SU-DHL-6 (cell line): ENCODE data around the gene PCDHGC5.

ENCODE experiments used
- H2AFZ ChIP-seq: fragments of 200-600 bp; sonication (generic); 2 replicates; pipeline ENCODE4 v1.6.1; 2014; ENCODE audit warnings: low read depth, mild to moderate bottlenecking, moderate library complexity, mixed read lengths, antibody characterized with exemption, low read length; ENCODE audit not compliant: severe bottlenecking
- H3F3A ChIP-seq: fragments of 200-600 bp; shearing (Covaris generic); 2 replicates; pipeline ENCODE4 v1.6.0; 2016; ENCODE audit warnings: antibody characterized with exemption, mild to moderate bottlenecking; ENCODE audit not compliant: insufficient read depth
- H3K27ac ChIP-seq: fragments of 200-600 bp; sonication (generic); 2 replicates; pipeline ENCODE4 v1.5.1; 2016; ENCODE audit warnings: low read depth, mild to moderate bottlenecking, low read length, moderate library complexity, mixed read lengths
- H3K27me3 ChIP-seq: fragments of 200-600 bp; sonication (generic), shearing (Covaris generic); 2 replicates; pipeline ENCODE4 v1.6.0; 2014; ENCODE audit warnings: mild to moderate bottlenecking, low read length
- H3K36me3 ChIP-seq: fragments of 200-600 bp; sonication (generic); 2 replicates; pipeline ENCODE4 v1.6.1; 2014; ENCODE audit warnings: mild to moderate bottlenecking, low read length, mixed read lengths
- H3K4me2 ChIP-seq: fragments of 300-600, 200-600 bp; shearing (Covaris generic), sonication (generic); 2 replicates; pipeline ENCODE4 v1.6.0; 2014; ENCODE audit warnings: low read length, low read depth, mild to moderate bottlenecking; ENCODE audit not compliant: poor library complexity, severe bottlenecking
- H3K4me3 ChIP-seq: fragments of 200-600 bp; sonication (generic); 2 replicates; pipeline ENCODE4 v1.5.1; 2014; ENCODE audit warnings: antibody characterized with exemption, low read length, mild to moderate bottlenecking, mixed read lengths; ENCODE audit not compliant: insufficient read depth, poor library complexity, severe bottlenecking
- H3K79me2 ChIP-seq: fragments of 200-600 bp; sonication (generic); 2 replicates; pipeline ENCODE4 v1.6.1; 2014; ENCODE audit warnings: mild to moderate bottlenecking, low read length, moderate library complexity; ENCODE audit not compliant: insufficient read depth
- H3K9ac ChIP-seq: fragments of 200-600 bp; sonication (generic); 2 replicates; pipeline ENCODE4 v1.7.0; 2014; ENCODE audit warnings: mild to moderate bottlenecking, low read length
- H3K9me2 ChIP-seq: fragments of 200-600 bp; sonication (generic); replicated peaks from 2 replicates; pipeline ENCODE4 v1.6.1; 2014; ENCODE audit warnings: low read length; ENCODE audit not compliant: insufficient read depth
- H3K9me3 ChIP-seq: fragments of 200-600 bp; sonication (generic); 2 replicates; pipeline ENCODE4 v1.6.1; 2014; ENCODE audit warnings: low read length, mixed read lengths; ENCODE audit not compliant: insufficient read depth
- H4K20me1 ChIP-seq: fragments of 200-600 bp; sonication (generic); 2 replicates; pipeline ENCODE4 v1.6.1; 2014; ENCODE audit warnings: low read depth, mild to moderate bottlenecking, antibody characterized with exemption, low read length, moderate library complexity, mixed read lengths
- EZH2phosphoT487 ChIP-seq: fragments of 200-600 bp; sonication (generic), shearing (Covaris generic); conservative IDR thresholded peaks from 2 replicates; pipeline ENCODE4 v1.6.1; 2018; ENCODE audit warnings: mild to moderate bottlenecking, antibody characterized with exemption, low read length, moderate library complexity, mixed read lengths
- TF ChIP-seq, protein P1 (sequence below): fragments of 200-600 bp; sonication (generic); IDR thresholded peaks from one replicate; pipeline ENCODE4 v1.5.1; 2017; ENCODE audit warnings: antibody characterized with exemption, mild to moderate bottlenecking, low read length, moderate library complexity; ENCODE audit not compliant: insufficient read depth, poor library complexity, severe bottlenecking

The PCDHGC5 gene

DNA sequence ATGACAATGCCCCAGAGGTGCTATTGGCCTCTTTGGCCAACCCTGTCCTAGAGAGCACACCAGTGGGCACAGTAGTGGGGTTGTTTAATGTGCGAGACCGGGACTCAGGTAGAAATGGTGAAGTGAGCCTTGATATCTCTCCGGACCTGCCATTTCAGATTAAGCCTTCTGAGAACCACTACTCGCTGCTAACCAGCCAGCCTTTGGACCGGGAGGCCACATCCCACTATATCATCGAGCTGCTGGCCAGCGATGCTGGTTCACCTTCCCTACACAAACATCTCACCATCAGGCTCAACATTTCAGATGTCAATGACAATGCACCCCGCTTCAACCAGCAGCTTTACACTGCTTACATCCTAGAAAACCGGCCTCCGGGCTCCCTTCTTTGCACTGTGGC is 1.4 kb downstream of the PCDHGC5 start:
- Histone ChIP-seq H3F3A (peaks cover 6% of the 10 kb centered on the region; the same call in 1 of the 2 replicates), H3K36me3 (no peaks in the 10 kb centered on the region), H2AFZ (no peak overlapping the region), H3K9me2 (no peaks in the 10 kb centered on the region), H4K20me1 (no peaks in the 10 kb centered on the region), H3K9ac (no peak overlapping the region), H3K4me2 (no peak overlapping the region), H3K27me3 (no peaks in the 10 kb centered on the region), H3K79me2 (peaks cover 32% of the 10 kb centered on the region; the same call in 1 of the 2 replicates), H3K27ac (no peak overlapping the region), H3K4me3 (no peak overlapping the region), H3K9me3 (no peaks in the 10 kb centered on the region)
- TF ChIP-seq, protein P1, sequence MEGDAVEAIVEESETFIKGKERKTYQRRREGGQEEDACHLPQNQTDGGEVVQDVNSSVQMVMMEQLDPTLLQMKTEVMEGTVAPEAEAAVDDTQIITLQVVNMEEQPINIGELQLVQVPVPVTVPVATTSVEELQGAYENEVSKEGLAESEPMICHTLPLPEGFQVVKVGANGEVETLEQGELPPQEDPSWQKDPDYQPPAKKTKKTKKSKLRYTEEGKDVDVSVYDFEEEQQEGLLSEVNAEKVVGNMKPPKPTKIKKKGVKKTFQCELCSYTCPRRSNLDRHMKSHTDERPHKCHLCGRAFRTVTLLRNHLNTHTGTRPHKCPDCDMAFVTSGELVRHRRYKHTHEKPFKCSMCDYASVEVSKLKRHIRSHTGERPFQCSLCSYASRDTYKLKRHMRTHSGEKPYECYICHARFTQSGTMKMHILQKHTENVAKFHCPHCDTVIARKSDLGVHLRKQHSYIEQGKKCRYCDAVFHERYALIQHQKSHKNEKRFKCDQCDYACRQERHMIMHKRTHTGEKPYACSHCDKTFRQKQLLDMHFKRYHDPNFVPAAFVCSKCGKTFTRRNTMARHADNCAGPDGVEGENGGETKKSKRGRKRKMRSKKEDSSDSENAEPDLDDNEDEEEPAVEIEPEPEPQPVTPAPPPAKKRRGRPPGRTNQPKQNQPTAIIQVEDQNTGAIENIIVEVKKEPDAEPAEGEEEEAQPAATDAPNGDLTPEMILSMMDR, result no peak
- TF ChIP-seq EZH2phosphoT487, result no peak

DNA sequence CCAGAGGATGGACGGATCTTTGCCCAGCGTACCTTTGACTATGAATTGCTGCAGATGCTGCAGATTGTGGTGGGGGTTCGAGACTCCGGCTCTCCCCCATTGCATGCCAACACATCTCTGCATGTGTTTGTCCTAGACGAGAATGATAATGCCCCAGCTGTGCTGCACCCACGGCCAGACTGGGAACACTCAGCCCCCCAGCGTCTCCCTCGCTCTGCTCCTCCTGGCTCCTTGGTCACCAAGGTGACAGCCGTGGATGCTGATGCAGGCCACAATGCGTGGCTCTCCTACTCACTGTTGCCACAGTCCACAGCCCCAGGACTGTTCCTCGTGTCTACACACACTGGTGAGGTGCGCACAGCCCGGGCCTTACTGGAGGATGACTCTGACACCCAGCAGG is 1.9 kb downstream of the PCDHGC5 start:
- Histone ChIP-seq H3K79me2 (peaks cover 30% of the 10 kb centered on the region; the same call in 1 of the 2 replicates), H3K9me2 (no peaks in the 10 kb centered on the region), H3K9ac (peak overlapping the region; percentile 52; the same call in 1 of the 2 replicates), H4K20me1 (no peaks in the 10 kb centered on the region), H3K9me3 (no peaks in the 10 kb centered on the region), H3K36me3 (no peaks in the 10 kb centered on the region), H3K27ac (no peak overlapping the region; the same call in 1 of the 2 replicates), H3K27me3 (no peaks in the 10 kb centered on the region), H2AFZ (no peak overlapping the region), H3K4me3 (no peak overlapping the region), H3K4me2 (peak overlapping the region; percentile 51), H3F3A (peaks cover 8% of the 10 kb centered on the region; the same call in 1 of the 2 replicates)
- no peak for TF ChIP-seq EZH2phosphoT487
- TF ChIP-seq, protein P1, result no peak

DNA sequence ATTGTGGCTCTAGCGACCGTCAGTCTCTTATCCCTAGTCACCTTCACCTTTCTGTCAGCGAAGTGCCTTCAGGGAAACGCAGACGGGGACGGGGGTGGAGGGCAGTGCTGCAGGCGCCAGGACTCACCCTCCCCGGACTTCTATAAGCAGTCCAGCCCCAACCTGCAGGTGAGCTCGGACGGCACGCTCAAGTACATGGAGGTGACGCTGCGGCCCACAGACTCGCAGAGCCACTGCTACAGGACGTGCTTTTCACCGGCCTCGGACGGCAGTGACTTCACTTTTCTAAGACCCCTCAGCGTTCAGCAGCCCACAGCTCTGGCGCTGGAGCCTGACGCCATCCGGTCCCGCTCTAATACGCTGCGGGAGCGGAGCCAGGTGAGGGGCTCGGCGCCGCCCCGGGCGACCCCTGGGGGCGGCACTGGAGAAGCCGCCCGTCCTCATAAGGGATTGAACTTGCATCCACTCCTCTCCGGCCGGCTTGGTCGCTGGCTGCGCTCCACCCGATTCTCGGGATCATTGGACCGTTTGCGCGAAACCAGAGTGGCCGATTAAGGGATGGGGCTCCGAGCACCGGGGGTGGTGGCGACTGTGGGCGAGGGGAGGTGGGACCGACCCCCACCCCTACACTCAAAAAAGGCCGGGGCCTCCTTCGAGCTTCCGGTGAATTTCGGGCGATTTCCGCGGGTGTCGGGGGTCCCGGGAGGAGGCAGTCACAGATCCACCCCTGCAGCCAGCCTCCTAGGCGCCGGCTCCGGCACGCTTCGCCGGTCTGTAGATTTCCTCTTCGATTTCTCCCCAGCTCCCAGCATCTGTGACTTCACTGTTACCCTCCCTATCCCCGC is 2.7 kb downstream of the PCDHGC5 start:
- Histone ChIP-seq H3K9me2 (no peaks in the 10 kb centered on the region), H4K20me1 (no peaks in the 10 kb centered on the region), H3K27me3 (no peaks in the 10 kb centered on the region), H3K27ac (peak overlapping the region; percentile 61), H3F3A (peaks cover 9% of the 10 kb centered on the region; the same call in 1 of the 2 replicates), H3K9me3 (no peaks in the 10 kb centered on the region), H3K9ac (peak overlapping the region; percentile 52), H3K79me2 (peaks cover 24% of the 10 kb centered on the region; the same call in 1 of the 2 replicates), H3K4me3 (peak overlapping the region; percentile 27), H2AFZ (no peak overlapping the region), H3K4me2 (peak overlapping the region; percentile 51), H3K36me3 (no peaks in the 10 kb centered on the region)
- TF ChIP-seq, protein P1, result no peak
- no peak for TF ChIP-seq EZH2phosphoT487
